Upper lobe of left lung (tissue), 4 donors: Measurements from ENCODE around the gene OR2T11.
A peak's percentile ranks its signal among the peaks of the same experiment; 100 is the strongest.

ENCODE experiments used
- CTCF ChIP-seq, 6 experiments: fragments of 450-650 bp in 4 of 6; fragments of 200-600 bp in 2 of 6; sonication (generic) in 2 of 6; IDR thresholded peaks; one replicate each; pipeline ENCODE4 v1.5.1; 2016 to 2019; ENCODE audit warnings: antibody characterized with exemption in 6 of 6
- POLR2A ChIP-seq, 4 donors: fragments of 450-650 bp; IDR thresholded peaks; one replicate each; pipeline ENCODE4 v1.5.1; 2016 to 2017; ENCODE audit warnings: antibody characterized with exemption in 4 of 4, mild to moderate bottlenecking in 2 of 4

GRCh38 chr1:248622570-248623001 is 12.3 kb downstream of the OR2T11 start:
- peak; percentile 28 to 68 (median 36) for TF ChIP-seq CTCF (IDR thresholded peaks at IDR 0.05)
- no peak for TF ChIP-seq POLR2A (IDR thresholded peaks at IDR 0.05)
